H1 (cell line): ENCODE data around the gene SLC5A10. TPM values are rescaled to one million over a fixed set of nuclear protein-coding genes. Genes with fewer than 3 reads are reported as not detected.

ENCODE experiments used
- CTCF ChIA-PET: fragments of 300-600 bp; sonication (Branson Sonifier 250); formaldehyde crosslinking; loops from one replicate; lab custom pipeline; 2021; ENCODE audit not compliant: partially characterized antibody; lab: Charles Lee
- POLR2A ChIA-PET: fragments of 300-600 bp; sonication (Branson Sonifier 250); formaldehyde crosslinking; loops from one replicate; lab custom pipeline; 2021; ENCODE audit warnings: inconsistent platforms; ENCODE audit not compliant: partially characterized antibody; lab: Charles Lee
- DNase-seq, 2 experiments: peaks; one replicate each; pipeline versions ENCODE4 v3.0.0 to v3.0.0-alpha.2; 2010 to 2022; ENCODE audit warnings: low spot score in 2 of 2, low read depth in 1 of 2, mixed read lengths in 1 of 2
- FAIRE-seq: peaks from 2 replicates; lab custom pipeline; 2011; peaks lifted over from hg19 to GRCh38; lab: Jason Lieb, UNC
- H2AFZ ChIP-seq: 2 replicates; pipeline ENCODE4 v1.8.1; 2012; ENCODE audit warnings: low read length, inconsistent platforms
- H2AK5ac ChIP-seq: 2 replicates; pipeline ENCODE4 v1.6.1; 2013; ENCODE audit warnings: low read depth, low read length
- H2BK120ac ChIP-seq: replicated peaks from 2 replicates; pipeline ENCODE3; 2013; ENCODE audit warnings: low read depth, low read length, inconsistent platforms
- H2BK12ac ChIP-seq: 2 replicates; pipeline ENCODE4 v1.6.1; 2013; ENCODE audit warnings: low read depth, low read length
- H2BK15ac ChIP-seq: 2 replicates; pipeline ENCODE4 v1.6.1; 2013; ENCODE audit warnings: low read length
- H2BK20ac ChIP-seq: 2 replicates; pipeline ENCODE4 v1.6.1; 2013; ENCODE audit warnings: low read length
- H2BK5ac ChIP-seq: 2 replicates; pipeline ENCODE4 v1.6.1; 2013; ENCODE audit warnings: low read depth, low read length
- H3K14ac ChIP-seq: 2 replicates; pipeline ENCODE4 v1.6.1; 2013; ENCODE audit warnings: inconsistent platforms; ENCODE audit not compliant: insufficient read length
- H3K18ac ChIP-seq: 2 replicates; pipeline ENCODE4 v1.6.1; 2013; ENCODE audit warnings: low read length; ENCODE audit errors: extremely low read depth
- H3K23ac ChIP-seq: 2 replicates; pipeline ENCODE4 v1.6.1; 2013; ENCODE audit warnings: inconsistent platforms; ENCODE audit not compliant: insufficient read length
- H3K23me2 ChIP-seq: 2 replicates; pipeline ENCODE4 v1.6.1; 2013; ENCODE audit warnings: low read depth, low read length
- H3K27ac ChIP-seq: 2 replicates; pipeline ENCODE4 v1.6.1; 2011; ENCODE audit warnings: low read depth, low read length, inconsistent platforms
- H3K27me3 ChIP-seq, 4 experiments: replicated peaks in 1 of 4; 1 replicate in 1 of 4; 2 replicates in 3 of 4; pipeline versions ENCODE4 v1.6.1 to v1.8.1; 2011 to 2013; ENCODE audit warnings: low read length in 3 of 4, mild to moderate bottlenecking in 3 of 4, inconsistent platforms in 2 of 4, mixed read lengths in 2 of 4, moderate library complexity in 1 of 4; ENCODE audit not compliant: control insufficient read depth in 3 of 4, insufficient read depth in 3 of 4; ENCODE audit errors: extremely low read depth in 1 of 4
- H3K36me3 ChIP-seq, 4 experiments: 2 replicates each; pipeline versions ENCODE4 v1.6.1 to v1.8.1; 2011 to 2013; ENCODE audit warnings: mild to moderate bottlenecking in 4 of 4, low read length in 3 of 4, moderate library complexity in 2 of 4, control low read depth in 1 of 4, inconsistent platforms in 1 of 4; ENCODE audit not compliant: insufficient read depth in 4 of 4, control insufficient read depth in 2 of 4
- H3K4ac ChIP-seq: replicated peaks from 2 replicates; pipeline ENCODE3; 2013; ENCODE audit warnings: low read length, low read depth, mixed read lengths, inconsistent platforms; ENCODE audit not compliant: insufficient read length
- H3K4me1 ChIP-seq, 4 experiments: replicated peaks in 1 of 4; 1 replicate in 1 of 4; 2 replicates in 3 of 4; pipeline versions ENCODE4 v1.6.1 to v1.8.1; 2011 to 2013; ENCODE audit warnings: low read length in 3 of 4, inconsistent platforms in 2 of 4, mixed read lengths in 1 of 4; ENCODE audit not compliant: insufficient read depth in 4 of 4, control insufficient read depth in 3 of 4
- H3K4me2 ChIP-seq, 2 experiments: 2 replicates each; pipeline versions ENCODE4 v1.6.1 to v1.8.1; 2011 to 2013; ENCODE audit warnings: low read depth in 2 of 2, low read length in 2 of 2, control low read depth in 1 of 2, inconsistent platforms in 1 of 2, mild to moderate bottlenecking in 1 of 2; ENCODE audit not compliant: insufficient read depth in 1 of 2
- H3K4me3 ChIP-seq, 4 experiments: fragments of 200-600, 300-600 bp in 1 of 4; sonication (generic), shearing (Covaris generic), sonication (Bioruptor Twin) in 1 of 4; 2 replicates each; pipeline versions ENCODE4 v1.5.1 to v1.8.1; 2011 to 2016; ENCODE audit warnings: low read length in 4 of 4, low read depth in 3 of 4, control low read depth in 2 of 4, inconsistent platforms in 2 of 4, mild to moderate bottlenecking in 2 of 4, mixed read lengths in 1 of 4, moderate library complexity in 1 of 4; ENCODE audit not compliant: insufficient read depth in 2 of 4; ENCODE audit errors: extremely low read depth in 1 of 4
- H3K56ac ChIP-seq: replicated peaks from 2 replicates; pipeline ENCODE3; 2013; ENCODE audit warnings: low read depth, mild to moderate bottlenecking, mixed read lengths, low read length, inconsistent platforms; ENCODE audit not compliant: insufficient read length
- H3K79me1 ChIP-seq: 2 replicates; pipeline ENCODE4 v1.6.1; 2013; ENCODE audit warnings: low read depth, low read length, control low read depth
- H3K79me2 ChIP-seq, 2 experiments: 2 replicates each; pipeline versions ENCODE4 v1.6.1 to v1.8.1; 2012 to 2013; ENCODE audit warnings: low read length in 2 of 2, mild to moderate bottlenecking in 2 of 2, inconsistent platforms in 1 of 2; ENCODE audit not compliant: insufficient read depth in 2 of 2, control insufficient read depth in 1 of 2
- H3K9ac ChIP-seq, 4 experiments: replicated peaks in 1 of 4; 1 replicate in 1 of 4; 2 replicates in 3 of 4; pipeline versions ENCODE4 v1.6.1 to v1.8.1; 2011 to 2013; ENCODE audit warnings: low read depth in 3 of 4, low read length in 3 of 4, control low read depth in 2 of 4, mild to moderate bottlenecking in 2 of 4, moderate library complexity in 2 of 4, inconsistent platforms in 1 of 4; ENCODE audit errors: extremely low read depth in 1 of 4
- H3K9me3 ChIP-seq, 2 experiments: 2 replicates each; pipeline versions ENCODE4 v1.6.1 to v1.8.1; 2012 to 2013; ENCODE audit warnings: mild to moderate bottlenecking in 2 of 2, moderate library complexity in 2 of 2, control low read depth in 1 of 2, inconsistent platforms in 1 of 2, low read depth in 1 of 2, low read length in 1 of 2, mixed read lengths in 1 of 2; ENCODE audit not compliant: insufficient read depth in 2 of 2
- H4K20me1 ChIP-seq, 2 experiments: replicated peaks in 1 of 2; 2 replicates each; pipeline versions ENCODE3 to v1.8.1; 2011 to 2013; ENCODE audit warnings: inconsistent platforms in 2 of 2, low read length in 2 of 2, mild to moderate bottlenecking in 1 of 2; ENCODE audit not compliant: insufficient read depth in 2 of 2, control insufficient read depth in 1 of 2
- H4K5ac ChIP-seq: 2 replicates; pipeline ENCODE4 v1.6.1; 2013; ENCODE audit warnings: low read length, low read depth, mixed read lengths, inconsistent platforms; ENCODE audit not compliant: insufficient read length
- H4K8ac ChIP-seq: 2 replicates; pipeline ENCODE4 v1.8.0; 2013; ENCODE audit warnings: mild to moderate bottlenecking, moderate library complexity, low read length, inconsistent platforms; ENCODE audit not compliant: insufficient read depth; ENCODE audit errors: extremely low read depth
- H4K91ac ChIP-seq: replicated peaks from 2 replicates; pipeline ENCODE3; 2013; ENCODE audit warnings: low read length, mixed read lengths, inconsistent platforms; ENCODE audit not compliant: insufficient read length
- CREB1 ChIP-seq: IDR thresholded peaks from 2 replicates; pipeline ENCODE4 v1.6.1; 2012; ENCODE audit warnings: inconsistent platforms
- WGBS, 2 experiments: shearing (Covaris generic) in 1 of 2; methylation state at CpG; one replicate each; pipeline versions ENCODE4 v1.1.6 to v1.1.7; 2013 to 2015; ENCODE audit warnings: low lambda C conversion rate in 2 of 2, mixed read lengths in 2 of 2, inconsistent platforms in 1 of 2, low coverage in 1 of 2, missing lambda C conversion rate in 1 of 2; ENCODE audit not compliant: insufficient replicate concordance in 2 of 2, insufficient coverage in 1 of 2, insufficient read length in 1 of 2; ENCODE audit errors: extremely low coverage in 1 of 2, missing lambda C conversion rate in 1 of 2; 5-methylcytosine and 5-hydroxymethylcytosine counted together
- polyA plus RNA-seq, 7 experiments: library from polyadenylated mRNA; depleted of rRNA in 3 of 7; stranded (reverse) in 5 of 7; unstranded in 2 of 7; fragments of >200 nt in 5 of 7; fragments of 200-250 nt in 2 of 7; gene quantifications; 1 replicate in 5 of 7; 2 replicates in 1 of 7; 4 replicates in 1 of 7; pipeline versions ENCODE4 v1.2.1 to v1.2.3, GENCODE V29; 2011 to 2013; ENCODE audit warnings: missing spikeins in 2 of 7, mixed read lengths in 2 of 7
- total RNA-seq: library from RNA; stranded (reverse); fragmentation: NEBNext Ultra II Directional; extraction: Animal tissue kit (Norgen Biotek cat#: 25700); gene quantifications from 2 replicates; pipeline ENCODE4 v1.2.1, GENCODE V29; 2021

The SLC5A10 gene
- total and polyA plus RNA-seq, 2 of the 8 experiments (the other 6 are each of a cell fraction or from before 2014, with no cell fraction given): 0.05 to 0.11 TPM

GRCh38 chr17:18963126-18964017 is 11.4 kb downstream of the SLC5A10 start:
- no peaks in the 10 kb centered on the region for H3K79me1 ChIP-seq
- no peak overlapping the region for H2AFZ ChIP-seq

More at GRCh38 chr17:18963126-18964017, 11.4 kb downstream of the SLC5A10 start:
- no peaks in the 10 kb centered on the region for H3K79me2 ChIP-seq
- H4K5ac ChIP-seq: no peak overlapping the region
- H3K56ac ChIP-seq: no peak overlapping the region
- peaks cover 0 to 19% (median 11%) of the 10 kb centered on the region in 4 experiments; a peak in 6 of 7 replicates for H3K4me1 ChIP-seq
- H3K4me3 ChIP-seq: no peak overlapping the region
- POLR2A ChIA-PET: interaction anchor here (1.1 kb wide), 1 partner anchor 61 kb away, joined by 3 read pairs; no protein-coding TSS in a partner anchor
- H3K9ac ChIP-seq: no peak overlapping the region
- no peak overlapping the region for H2BK5ac ChIP-seq
- FAIRE-seq (no peak), DNase-seq (no peak)
- no peak overlapping the region for H3K14ac ChIP-seq
- no peak overlapping the region for H2BK12ac ChIP-seq
- WGBS, 2 experiments: 90% methylated on average over 23 of the region's 23 CpGs; no CpG with 5 or more reads in 1 of the 2 experiments
- H2BK20ac ChIP-seq: no peak overlapping the region
- TF ChIP-seq CREB1: no peak
- H3K27me3 ChIP-seq: no peaks in the 10 kb centered on the region
- no peaks in the 10 kb centered on the region for H3K9me3 ChIP-seq
- H2BK15ac ChIP-seq: no peak overlapping the region; the same call in 1 of the 2 replicates
- H2BK120ac ChIP-seq: no peak overlapping the region
- H3K36me3 ChIP-seq: no peaks in the 10 kb centered on the region
- no peak overlapping the region for H3K4ac ChIP-seq
- H3K23me2 ChIP-seq: no peaks in the 10 kb centered on the region
- CTCF ChIA-PET: interaction anchor here (1.3 to 3.2 kb wide), 3 partner anchors 22 to 34 kb away, joined by 4 to 17 read pairs (median 5); no protein-coding TSS in a partner anchor
- no peak overlapping the region for H4K91ac ChIP-seq
- H3K4me2 ChIP-seq: no peak overlapping the region
- H3K27ac ChIP-seq: no peak overlapping the region
- H3K23ac ChIP-seq: no peak overlapping the region
- peaks cover 0 to 2% of the 10 kb centered on the region in 2 experiments for H4K20me1 ChIP-seq
- H3K18ac ChIP-seq: no peak overlapping the region; the same call in 1 of the 2 replicates
- H4K8ac ChIP-seq: no peak overlapping the region
- H2AK5ac ChIP-seq: no peak overlapping the region
